GM12875 (cell line): ENCODE measurements around the gene IL1RL2.

Experiments used
- H3K4me3 ChIP-seq: one replicate; pipeline ENCODE4 v1.5.1; 2011; ENCODE audit warnings: low read depth, low read length, control low read depth
- CTCF ChIP-seq: IDR thresholded peaks from 2 replicates; pipeline ENCODE4 v1.5.1; 2011; ENCODE audit warnings: low read depth, mild to moderate bottlenecking, control low read depth, inconsistent platforms, low read length, moderate library complexity, borderline replicate concordance; ENCODE audit not compliant: insufficient read depth

IL1RL2 gene

GRCh38 chr2:102186791-102187495, at the start of gene IL1RL2:
IL1RL2 (plus strand) TSS chr2:102187023; CDS start chr2:102187868, 845 bp downstream.
- TF ChIP-seq CTCF = no peak
- no peak within 1 kb of the TSS for H3K4me3 ChIP-seq

- no peak overlapping the region for H3K4me3 ChIP-seq
- no peak for TF ChIP-seq CTCF
Observed at GRCh38 chr2:102137138-102137537, 49.7 kb upstream of the IL1RL2 start.

DNA sequence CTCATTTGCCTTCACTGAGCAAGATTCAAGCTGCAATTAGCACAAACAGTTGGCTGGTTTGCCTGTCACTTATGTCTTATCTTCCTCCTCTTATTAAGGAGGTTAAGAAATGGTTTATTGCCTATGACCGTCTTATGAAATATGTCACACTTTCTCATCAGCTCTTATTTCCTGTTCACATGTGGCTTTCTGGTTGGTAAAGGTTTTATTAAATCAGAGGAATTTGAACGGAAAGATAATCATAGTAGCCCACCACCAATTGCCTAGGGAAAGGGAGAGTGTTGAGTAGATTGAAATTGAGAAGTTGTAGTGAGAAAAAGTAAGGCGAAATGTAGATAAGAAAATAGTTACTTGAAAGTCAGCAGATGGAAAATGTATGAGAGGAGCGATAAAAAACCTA, 48.5 kb upstream of the IL1RL2 start:
- no peak for TF ChIP-seq CTCF
- no peak overlapping the region for H3K4me3 ChIP-seq

DNA sequence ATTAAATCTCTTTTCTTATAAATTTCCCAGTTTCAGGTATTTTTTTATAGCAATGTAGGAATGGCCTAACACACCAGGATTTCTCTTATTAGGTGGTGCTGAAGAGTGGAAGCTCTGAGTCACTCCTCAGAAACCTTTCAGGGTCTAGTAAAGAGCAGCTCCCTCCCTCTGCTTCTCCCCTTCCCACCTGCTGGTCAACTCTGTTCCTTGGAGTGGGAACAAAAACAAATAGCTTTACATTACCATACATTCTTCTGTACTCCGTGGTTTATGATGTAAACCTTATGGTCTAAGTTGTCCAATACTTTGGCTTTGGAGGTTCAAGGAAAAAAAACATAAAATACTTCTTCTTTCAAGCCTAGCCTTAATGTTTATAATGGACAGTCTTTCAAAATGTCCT, 47.0 kb upstream of the IL1RL2 start:
- no peak for TF ChIP-seq CTCF
- no peak overlapping the region for H3K4me3 ChIP-seq

DNA sequence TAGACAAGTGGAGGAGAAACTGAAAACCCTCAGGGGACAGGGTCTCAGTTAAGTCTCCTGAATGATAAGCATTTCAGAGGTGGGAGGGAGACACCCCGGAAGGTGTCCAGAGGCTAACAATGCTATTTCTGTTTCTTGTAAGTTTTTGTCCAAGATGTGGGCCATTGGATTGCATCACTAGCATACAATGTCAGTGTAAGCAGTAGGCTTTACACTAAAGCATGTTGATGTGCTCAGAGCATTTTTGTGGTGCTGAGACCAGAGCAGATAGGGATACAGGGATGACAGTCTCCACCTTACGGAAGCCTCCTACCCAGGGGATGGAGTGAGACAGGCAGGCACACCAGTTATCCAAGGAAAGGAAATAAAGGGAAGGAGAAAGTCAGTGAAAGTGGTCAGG, 46.4 kb upstream of the IL1RL2 start:
- TF ChIP-seq CTCF = no peak
- no peak overlapping the region for H3K4me3 ChIP-seq

DNA sequence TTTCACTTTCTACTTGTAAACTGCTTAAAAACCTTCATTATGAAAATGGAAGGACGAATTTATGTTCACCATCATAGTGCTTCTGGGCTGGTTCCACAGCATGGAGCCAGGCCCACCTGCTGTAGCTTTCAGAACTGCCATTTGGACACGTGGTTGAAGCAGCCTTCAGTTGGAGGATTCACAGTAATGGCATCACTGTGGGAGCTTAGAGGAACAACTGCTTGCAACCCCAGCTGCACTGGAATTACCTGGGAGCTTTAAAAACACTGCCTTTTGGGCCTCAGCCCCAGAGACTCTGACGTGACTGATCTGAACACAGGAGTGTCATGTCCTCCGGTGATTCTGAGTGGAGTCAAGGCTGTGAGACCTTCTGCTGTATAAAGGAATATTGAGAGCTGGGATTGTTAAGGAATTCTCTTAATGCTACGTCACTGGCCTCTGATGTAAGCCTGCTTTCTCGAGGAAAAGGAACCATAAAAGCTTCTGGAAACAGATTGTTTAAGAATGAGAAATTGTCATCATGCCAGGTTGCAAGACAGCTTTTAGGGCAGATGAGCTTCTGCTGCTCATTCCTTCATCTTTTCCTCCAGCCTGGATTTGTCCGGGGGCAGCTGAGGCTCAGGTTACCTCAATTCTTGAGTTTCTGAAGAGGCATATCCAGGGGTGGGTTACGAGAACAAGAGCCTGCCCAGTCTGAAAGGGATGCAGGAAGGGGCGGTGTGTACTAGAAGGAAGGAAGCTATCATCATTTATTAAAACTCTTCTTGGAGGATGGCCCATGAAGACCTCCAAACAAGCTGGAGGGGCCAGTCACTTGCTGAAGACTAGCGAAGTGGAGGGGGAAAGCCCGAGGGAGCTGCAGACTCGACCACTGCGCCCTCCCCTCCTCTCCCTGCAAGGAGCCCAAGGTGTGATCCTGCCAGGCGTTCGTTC, 45.5 kb upstream of the IL1RL2 start:
- H3K4me3 ChIP-seq = no peak overlapping the region
- no peak for TF ChIP-seq CTCF
